PC-3 (cell line): Measurements from ENCODE around the gene ANKRD2.

ENCODE experiments used
- CTCF ChIP-seq: fragments of 300-600 bp; sonication (generic); conservative IDR thresholded peaks from 2 replicates; pipeline ENCODE4 v1.5.1; 2017; ENCODE audit warnings: antibody characterized with exemption, low read depth, mild to moderate bottlenecking, low read length
- EZH2phosphoT487 ChIP-seq: fragments of 300-600 bp; sonication (generic); IDR thresholded peaks from 2 replicates; pipeline ENCODE4 v1.6.1; 2018; ENCODE audit warnings: mild to moderate bottlenecking, antibody characterized with exemption, low read length, borderline replicate concordance

- TF ChIP-seq CTCF (no peak), EZH2phosphoT487 (no peak)
These were observed 23.6 kb upstream of the ANKRD2 start for GRCh38 chr10:97548828-97549455.
